Stimulated activated CD4-positive, alpha-beta T cell treated with anti-CD3 and anti-CD28 coated beads, TNF-alpha, amount 100 ng/mL, for 1 hour (primary cell): ENCODE results near the gene PTPN4.
A peak's percentile ranks its signal among the peaks of the same experiment; 100 is the strongest.

ENCODE experiments used
- DNase-seq, 3 donors: peaks; one replicate each; pipeline ENCODE4 v3.0.0-alpha.2; 2020; ENCODE audit warnings: low read depth in 3 of 3, low spot score in 1 of 3

The PTPN4 gene

GRCh38 chr2:119849838-119850565 is 90.3 kb downstream of the PTPN4 start:
- no peak for DNase-seq

GRCh38 chr2:119852214-119852613 is 92.5 kb downstream of the PTPN4 start:
- no peak for DNase-seq

- no peak for DNase-seq
Measured at GRCh38 chr2:119853777-119854399, 94.2 kb downstream of the PTPN4 start.

- no peak for DNase-seq
Measured at GRCh38 chr2:119856469-119856901, 96.8 kb downstream of the PTPN4 start.

- no peak for DNase-seq
Measured at GRCh38 chr2:119857742-119858141, 98.0 kb downstream of the PTPN4 start.

- no peak for DNase-seq
Measured at GRCh38 chr2:119859528-119859927, 99.8 kb downstream of the PTPN4 start.

GRCh38 chr2:119860924-119861323 is 101.2 kb downstream of the PTPN4 start:
- DNase-seq, result no peak

GRCh38 chr2:119862127-119862889 is 102.6 kb downstream of the PTPN4 start:
- no peak for DNase-seq

GRCh38 chr2:119864318-119864717 is 104.6 kb downstream of the PTPN4 start:
- no peak for DNase-seq

- DNase-seq, result no peak
Measured at GRCh38 chr2:119871725-119872124, 112.0 kb downstream of the PTPN4 start.

- no peak for DNase-seq
Measured at GRCh38 chr2:119873350-119874315, 113.9 kb downstream of the PTPN4 start.

GRCh38 chr2:119879502-119879901 is 119.8 kb downstream of the PTPN4 start:
- no peak for DNase-seq

GRCh38 chr2:119888680-119889079 is 129.0 kb downstream of the PTPN4 start:
- no peak for DNase-seq

GRCh38 chr2:119897736-119898395 is 138.1 kb downstream of the PTPN4 start:
- DNase-seq, result no peak

- no peak for DNase-seq
Measured at GRCh38 chr2:119901013-119901412, 141.3 kb downstream of the PTPN4 start.

- no peak for DNase-seq
Measured at GRCh38 chr2:119910566-119910965, 150.8 kb downstream of the PTPN4 start.

GRCh38 chr2:119914266-119914665 is 154.5 kb downstream of the PTPN4 start:
- no peak for DNase-seq

GRCh38 chr2:119921825-119922224 is 162.1 kb downstream of the PTPN4 start:
- DNase-seq, result no peak

- DNase-seq, result no peak
Measured at GRCh38 chr2:119922699-119923098, 163.0 kb downstream of the PTPN4 start.

GRCh38 chr2:119929537-119929936 is 169.8 kb downstream of the PTPN4 start:
- peak in 1 of 3 donors; percentile 6 for DNase-seq
